Measurements from ENCODE around the gene OPCML. TPM values are rescaled to one million over a fixed set of nuclear protein-coding genes. Genes with fewer than 3 reads are reported as not detected.

The OPCML gene
- total RNA-seq, 1 donor from 2014 or later, result 1.7 TPM

DNA sequence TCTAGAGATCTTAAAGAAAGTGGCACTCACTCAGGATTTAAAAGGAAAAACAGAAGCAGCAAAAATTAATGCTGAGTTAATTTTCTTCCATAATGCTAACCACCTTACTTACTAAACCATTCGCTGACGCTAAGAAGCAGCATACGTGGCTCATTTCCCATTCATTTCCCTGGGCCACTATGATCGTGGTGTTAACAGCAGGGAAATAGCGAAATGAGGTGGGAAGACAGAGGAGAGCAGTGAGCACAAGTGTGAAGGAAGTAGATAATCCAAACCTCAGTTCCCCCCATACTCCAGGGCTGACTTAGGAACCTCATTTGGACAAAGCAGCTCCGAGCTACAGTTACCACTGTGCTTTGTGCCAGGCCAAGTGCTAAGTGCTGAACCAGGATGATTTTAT, 723.2 kb downstream of the OPCML start:
- Mint-ChIP-seq H3K36me3 (ENCODE audit: insufficient read depth) (no peaks in the 10 kb centered on the region), H3K9me3 (ENCODE audit: low read depth) (peaks cover 7% of the 10 kb centered on the region), H3K4me3 (ENCODE audit: low read depth) (no peak overlapping the region), H3K4me1 (ENCODE audit: low read depth) (no peaks in the 10 kb centered on the region), H3K27me3 (peaks cover 39% of the 10 kb centered on the region), H3K27ac (no peak overlapping the region)
- DNase-seq (ENCODE audit: low spot score, unreplicated experiment), result no peak
- TF ChIP-seq, protein P1, sequence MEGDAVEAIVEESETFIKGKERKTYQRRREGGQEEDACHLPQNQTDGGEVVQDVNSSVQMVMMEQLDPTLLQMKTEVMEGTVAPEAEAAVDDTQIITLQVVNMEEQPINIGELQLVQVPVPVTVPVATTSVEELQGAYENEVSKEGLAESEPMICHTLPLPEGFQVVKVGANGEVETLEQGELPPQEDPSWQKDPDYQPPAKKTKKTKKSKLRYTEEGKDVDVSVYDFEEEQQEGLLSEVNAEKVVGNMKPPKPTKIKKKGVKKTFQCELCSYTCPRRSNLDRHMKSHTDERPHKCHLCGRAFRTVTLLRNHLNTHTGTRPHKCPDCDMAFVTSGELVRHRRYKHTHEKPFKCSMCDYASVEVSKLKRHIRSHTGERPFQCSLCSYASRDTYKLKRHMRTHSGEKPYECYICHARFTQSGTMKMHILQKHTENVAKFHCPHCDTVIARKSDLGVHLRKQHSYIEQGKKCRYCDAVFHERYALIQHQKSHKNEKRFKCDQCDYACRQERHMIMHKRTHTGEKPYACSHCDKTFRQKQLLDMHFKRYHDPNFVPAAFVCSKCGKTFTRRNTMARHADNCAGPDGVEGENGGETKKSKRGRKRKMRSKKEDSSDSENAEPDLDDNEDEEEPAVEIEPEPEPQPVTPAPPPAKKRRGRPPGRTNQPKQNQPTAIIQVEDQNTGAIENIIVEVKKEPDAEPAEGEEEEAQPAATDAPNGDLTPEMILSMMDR (IDR thresholded peaks at IDR 0.05; ENCODE audit: unreplicated experiment), result no peak

DNA sequence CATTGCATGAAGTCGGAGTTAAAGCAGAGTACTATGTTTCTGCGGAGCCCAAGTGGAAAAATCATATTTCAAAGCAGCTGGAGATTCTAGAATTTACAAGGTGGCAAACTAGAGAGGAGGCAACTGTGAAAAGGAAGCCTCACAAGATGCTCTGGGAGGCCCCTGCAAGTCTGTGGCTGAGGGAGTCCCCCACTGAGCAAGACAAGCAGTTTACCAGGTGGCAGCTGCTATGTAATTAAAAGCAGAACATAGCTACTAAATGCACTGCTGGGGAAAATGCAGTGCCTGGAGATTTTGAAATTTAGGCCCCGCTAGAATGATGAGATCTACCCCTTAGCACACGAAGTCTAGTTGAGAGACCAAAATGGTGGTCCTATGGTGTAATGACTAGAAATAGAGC, 728.0 kb downstream of the OPCML start:
- peaks cover 25% of the 10 kb centered on the region for H3K27me3 Mint-ChIP-seq
- H3K4me1 Mint-ChIP-seq (ENCODE audit: low read depth), result no peaks in the 10 kb centered on the region
- no peak overlapping the region for H3K27ac Mint-ChIP-seq
- no peaks in the 10 kb centered on the region for H3K36me3 Mint-ChIP-seq (ENCODE audit: insufficient read depth)
- H3K4me3 Mint-ChIP-seq (ENCODE audit: low read depth), result no peak overlapping the region
- no peak for DNase-seq (ENCODE audit: low spot score, unreplicated experiment)
- peaks cover 7% of the 10 kb centered on the region for H3K9me3 Mint-ChIP-seq (ENCODE audit: low read depth)
- TF ChIP-seq, protein P1 (IDR thresholded peaks at IDR 0.05; ENCODE audit: unreplicated experiment), result no peak

DNA sequence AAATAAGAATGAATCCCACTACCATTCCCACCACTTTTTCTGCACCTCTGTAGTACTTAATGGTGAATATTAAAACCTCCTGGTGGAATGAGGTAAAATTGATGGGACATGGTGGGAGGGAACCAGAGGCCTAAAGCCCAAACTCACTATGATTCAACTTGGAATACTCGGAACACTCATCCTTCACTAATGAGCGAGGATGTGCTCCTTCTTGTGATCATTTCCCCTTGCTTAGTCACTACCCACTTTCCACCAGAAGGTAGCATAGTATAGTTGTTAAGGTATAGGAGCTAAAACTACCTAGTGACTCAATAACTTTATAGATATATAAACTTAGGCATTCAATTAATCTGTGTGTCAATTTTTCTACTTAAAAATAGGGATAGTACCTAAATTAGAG, 728.9 kb downstream of the OPCML start:
- peaks cover 7% of the 10 kb centered on the region for H3K9me3 Mint-ChIP-seq (ENCODE audit: low read depth)
- TF ChIP-seq, protein P1 (IDR thresholded peaks at IDR 0.05; ENCODE audit: unreplicated experiment), result no peak
- H3K4me1 Mint-ChIP-seq (ENCODE audit: low read depth), result no peaks in the 10 kb centered on the region
- no peaks in the 10 kb centered on the region for H3K36me3 Mint-ChIP-seq (ENCODE audit: insufficient read depth)
- H3K27me3 Mint-ChIP-seq, result peaks cover 27% of the 10 kb centered on the region
- no peak overlapping the region for H3K27ac Mint-ChIP-seq
- DNase-seq (ENCODE audit: low spot score, unreplicated experiment), result no peak
- H3K4me3 Mint-ChIP-seq (ENCODE audit: low read depth), result no peak overlapping the region

DNA sequence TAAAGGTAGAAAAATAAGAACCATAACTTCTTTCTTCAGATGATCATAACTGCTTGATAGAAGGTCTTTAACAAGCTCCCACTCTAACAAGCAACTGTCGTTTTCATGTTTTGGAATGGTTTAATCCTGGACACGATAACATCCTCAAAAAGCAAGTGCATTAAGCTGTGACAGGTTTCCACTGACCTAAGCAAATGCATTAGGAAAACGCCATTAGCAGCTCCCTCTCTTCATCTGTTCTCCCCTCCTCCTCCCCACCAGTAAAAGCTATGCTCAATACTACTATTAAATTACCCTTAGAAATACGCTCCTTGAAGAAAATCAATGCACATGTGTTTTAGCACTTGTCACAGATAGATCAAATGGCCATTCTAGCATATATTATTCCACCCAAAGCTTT, 729.4 kb downstream of the OPCML start:
- H3K4me3 Mint-ChIP-seq (ENCODE audit: low read depth), result no peak overlapping the region
- H3K27me3 Mint-ChIP-seq, result peaks cover 24% of the 10 kb centered on the region
- peaks cover 7% of the 10 kb centered on the region for H3K9me3 Mint-ChIP-seq (ENCODE audit: low read depth)
- H3K36me3 Mint-ChIP-seq (ENCODE audit: insufficient read depth), result no peaks in the 10 kb centered on the region
- TF ChIP-seq, protein P1 (IDR thresholded peaks at IDR 0.05; ENCODE audit: unreplicated experiment), result no peak
- no peaks in the 10 kb centered on the region for H3K4me1 Mint-ChIP-seq (ENCODE audit: low read depth)
- H3K27ac Mint-ChIP-seq, result no peak overlapping the region
- DNase-seq (ENCODE audit: low spot score, unreplicated experiment), result no peak

DNA sequence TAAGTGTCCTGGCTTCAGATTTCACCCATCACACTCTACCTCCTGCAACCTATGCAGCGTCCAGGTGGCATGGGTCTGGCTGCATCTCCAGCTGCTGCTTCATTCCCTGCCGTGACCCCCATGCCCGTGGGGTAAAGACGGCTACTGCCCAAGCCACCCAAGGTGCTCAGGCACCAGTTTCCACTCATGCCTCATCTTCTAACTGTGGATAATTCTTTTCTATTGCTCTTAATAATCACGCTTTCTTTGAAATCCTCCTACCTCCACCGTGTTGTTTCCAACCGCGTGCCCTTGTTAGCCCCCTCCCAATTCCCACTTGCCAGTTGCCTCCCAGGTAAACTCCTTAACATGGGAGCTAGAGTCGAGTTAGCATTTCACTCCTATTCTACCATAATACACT, 738.5 kb downstream of the OPCML start:
- Mint-ChIP-seq H3K4me1 (ENCODE audit: low read depth) (peaks cover 8% of the 10 kb centered on the region), H3K4me3 (ENCODE audit: low read depth) (no peak overlapping the region), H3K27ac (no peak overlapping the region), H3K9me3 (ENCODE audit: low read depth) (no peaks in the 10 kb centered on the region), H3K36me3 (ENCODE audit: insufficient read depth) (no peaks in the 10 kb centered on the region), H3K27me3 (peaks cover 44% of the 10 kb centered on the region)
- TF ChIP-seq, protein P1 (IDR thresholded peaks at IDR 0.05; ENCODE audit: unreplicated experiment), result no peak
- DNase-seq (ENCODE audit: low spot score, unreplicated experiment), result no peak
